HEK293 (cell line): ENCODE measurements around the gene BTBD16.

ENCODE experiments used
- ZNF140 ChIP-seq: fragments of 450-650 bp; formaldehyde crosslinking; IDR thresholded peaks from 2 replicates; pipeline ENCODE4 v1.5.1; 2016; ENCODE audit warnings: missing biosample characterization, missing genetic modification characterization
- ZNF280D ChIP-seq: fragments of 450-650 bp; formaldehyde crosslinking; IDR thresholded peaks from 2 replicates; pipeline ENCODE4 v1.5.1; 2016; ENCODE audit warnings: missing biosample characterization, missing genetic modification characterization
- TF ChIP-seq, protein P1 (sequence below): fragments of 450-650 bp; formaldehyde crosslinking; IDR thresholded peaks from 2 replicates; pipeline ENCODE4 v1.5.1; 2016; ENCODE audit warnings: missing biosample characterization, missing genetic modification characterization
- TF ChIP-seq, protein P2 (sequence below): fragments of 450-650 bp; formaldehyde crosslinking; IDR thresholded peaks from 2 replicates; pipeline ENCODE4 v1.5.1; 2016; ENCODE audit warnings: missing biosample characterization, missing genetic modification characterization, low read depth

DNA sequence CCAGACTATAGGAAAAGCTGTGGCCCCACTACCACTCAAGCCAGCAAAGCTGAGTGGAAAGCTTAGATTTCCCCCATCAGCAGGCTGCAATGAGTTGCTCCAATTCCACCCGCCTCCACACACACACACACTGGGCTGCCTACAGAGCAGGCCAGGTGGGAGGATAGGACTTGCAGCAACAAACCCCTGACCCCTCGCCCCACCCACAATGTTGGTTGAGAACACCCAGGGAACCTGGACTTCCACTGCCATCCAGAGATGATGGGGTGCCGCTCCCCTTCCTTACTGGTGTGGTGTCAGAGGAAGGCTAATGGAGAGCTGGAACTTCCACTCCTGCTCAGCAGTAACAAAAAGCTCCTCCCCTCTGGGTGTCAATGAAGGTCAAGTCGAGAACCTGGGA is 86.6 kb downstream of the BTBD16 start:
- TF ChIP-seq ZNF140 (tag by site-specific recombination) (no peak), ZNF280D (tag by site-specific recombination) (no peak)
- TF ChIP-seq, protein P1, sequence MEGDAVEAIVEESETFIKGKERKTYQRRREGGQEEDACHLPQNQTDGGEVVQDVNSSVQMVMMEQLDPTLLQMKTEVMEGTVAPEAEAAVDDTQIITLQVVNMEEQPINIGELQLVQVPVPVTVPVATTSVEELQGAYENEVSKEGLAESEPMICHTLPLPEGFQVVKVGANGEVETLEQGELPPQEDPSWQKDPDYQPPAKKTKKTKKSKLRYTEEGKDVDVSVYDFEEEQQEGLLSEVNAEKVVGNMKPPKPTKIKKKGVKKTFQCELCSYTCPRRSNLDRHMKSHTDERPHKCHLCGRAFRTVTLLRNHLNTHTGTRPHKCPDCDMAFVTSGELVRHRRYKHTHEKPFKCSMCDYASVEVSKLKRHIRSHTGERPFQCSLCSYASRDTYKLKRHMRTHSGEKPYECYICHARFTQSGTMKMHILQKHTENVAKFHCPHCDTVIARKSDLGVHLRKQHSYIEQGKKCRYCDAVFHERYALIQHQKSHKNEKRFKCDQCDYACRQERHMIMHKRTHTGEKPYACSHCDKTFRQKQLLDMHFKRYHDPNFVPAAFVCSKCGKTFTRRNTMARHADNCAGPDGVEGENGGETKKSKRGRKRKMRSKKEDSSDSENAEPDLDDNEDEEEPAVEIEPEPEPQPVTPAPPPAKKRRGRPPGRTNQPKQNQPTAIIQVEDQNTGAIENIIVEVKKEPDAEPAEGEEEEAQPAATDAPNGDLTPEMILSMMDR (tag by site-specific recombination): no peak
- TF ChIP-seq, protein P2, sequence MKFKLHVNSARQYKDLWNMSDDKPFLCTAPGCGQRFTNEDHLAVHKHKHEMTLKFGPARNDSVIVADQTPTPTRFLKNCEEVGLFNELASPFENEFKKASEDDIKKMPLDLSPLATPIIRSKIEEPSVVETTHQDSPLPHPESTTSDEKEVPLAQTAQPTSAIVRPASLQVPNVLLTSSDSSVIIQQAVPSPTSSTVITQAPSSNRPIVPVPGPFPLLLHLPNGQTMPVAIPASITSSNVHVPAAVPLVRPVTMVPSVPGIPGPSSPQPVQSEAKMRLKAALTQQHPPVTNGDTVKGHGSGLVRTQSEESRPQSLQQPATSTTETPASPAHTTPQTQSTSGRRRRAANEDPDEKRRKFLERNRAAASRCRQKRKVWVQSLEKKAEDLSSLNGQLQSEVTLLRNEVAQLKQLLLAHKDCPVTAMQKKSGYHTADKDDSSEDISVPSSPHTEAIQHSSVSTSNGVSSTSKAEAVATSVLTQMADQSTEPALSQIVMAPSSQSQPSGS (tag by site-specific recombination): no peak
